Adrenal gland (tissue), 12 donors: ENCODE data around the gene HS3ST3A1. TPM values are rescaled to one million over a fixed set of nuclear protein-coding genes. Genes with fewer than 3 reads are reported as not detected.

Experiments used
- DNase-seq, 7 donors: peaks; one replicate each; pipeline ENCODE4 v3.0.0-alpha.2; 2019 to 2020
- H3K27ac ChIP-seq, 5 donors: fragments of 200-600 bp; sonication (generic) in 4 of 5; 1 replicate in 3 of 5; 2 replicates in 2 of 5; pipeline versions ENCODE4 v1.5.1 to v1.8.0; 2016 to 2020; ENCODE audit warnings: mild to moderate bottlenecking in 1 of 5
- H3K27me3 ChIP-seq: fragments of 200-600 bp; 2 replicates; pipeline ENCODE4 v1.8.0; 2021
- H3K36me3 ChIP-seq, 2 donors: fragments of 200-600 bp; replicated peaks in 1 of 2; 1 replicate in 1 of 2; 2 replicates in 1 of 2; pipeline versions ENCODE4 v1.5.1 to v1.8.0; 2018 to 2022
- H3K4me1 ChIP-seq, 2 donors: fragments of 200-600 bp; replicated peaks in 1 of 2; 1 replicate in 1 of 2; 2 replicates in 1 of 2; pipeline versions ENCODE4 v1.5.1 to v1.8.0; 2018 to 2021
- H3K4me3 ChIP-seq, 4 donors: fragments of 200-600 bp; sonication (generic) in 3 of 4; one replicate each; pipeline ENCODE4 v1.5.1; 2016 to 2018
- H3K9me3 ChIP-seq, 3 donors: fragments of 200-600 bp; sonication (generic) in 1 of 3; replicated peaks in 1 of 3; 1 replicate in 2 of 3; 2 replicates in 1 of 3; pipeline versions ENCODE4 v1.5.1 to v1.8.0; 2016 to 2021
- CTCF ChIP-seq, 6 experiments: fragments of 450-650 bp in 4 of 6; fragments of 200-600 bp in 2 of 6; sonication (generic) in 1 of 6; IDR thresholded peaks; 1 replicate in 5 of 6; 2 replicates in 1 of 6; pipeline versions ENCODE4 v1.5.1 to v1.8.0; 2016 to 2021; ENCODE audit warnings: antibody characterized with exemption in 6 of 6, mild to moderate bottlenecking in 2 of 6, moderate library complexity in 1 of 6
- POLR2A ChIP-seq, 2 donors: fragments of 450-650 bp; IDR thresholded peaks; one replicate each; pipeline ENCODE4 v1.6.1; 2017; ENCODE audit warnings: antibody characterized with exemption in 2 of 2, mild to moderate bottlenecking in 2 of 2, moderate library complexity in 1 of 2
- WGBS, 4 donors: extraction: QIAGEN DNeasy Blood & Tissue Kit in 2 of 4; methylation state at CpG; one replicate each; pipeline versions ENCODE4 v1.1.5 to v1.1.7; 2013 to 2017; 5-methylcytosine and 5-hydroxymethylcytosine counted together
- intact Hi-C, 2 donors: fragments of 100-400 bp; cut with DNase I; formaldehyde crosslinking; loops; one replicate each; pipeline versions ENCODE4 v1.14.1 to v1.15.0; 2022 to 2023
- polyA plus RNA-seq, 3 donors: library from polyadenylated mRNA; stranded (reverse); fragments of 200-250 nt in 2 of 3; fragments of 350-450 nt in 1 of 3; fragmentation: Illumina TruSeq in 1 of 3; extraction: RNeasy Lipid Tissue Mini Kit (QIAGEN cat#74804) in 1 of 3; gene quantifications; one replicate each; pipeline ENCODE4 v1.2.3, GENCODE V29; 2013 to 2014
- total RNA-seq, 9 donors: library from RNA; depleted of rRNA in 4 of 9; stranded (reverse); fragments of >200 nt in 4 of 9; fragments of 120-200 nt in 1 of 9; fragmentation: NEBNext Ultra II Directional in 1 of 9; extraction: Animal tissue kit (Norgen Biotek cat#: 25700) in 1 of 9; gene quantifications; one replicate each; pipeline versions ENCODE4 v1.1.0 to v1.2.4, GENCODE V29; 2013 to 2023
- donor health status: healthy with polysubstance abuse.
- donor health status: Bipolar disorder and iron deficiency.
- donor health status: DM: yes; HTN: yes; CAD: no.
- donor health status: DM: no; HTN: no; CAD: no.
- donor health status: DM: no; HTN: no; CAD: no.
- donor health status: DM: yes; HTN: yes; CAD: no.

HS3ST3A1 gene
- total and polyA plus RNA-seq, 12 donors, result 0.09 to 22.7 (median 4.0) TPM

GRCh38 chr17:13576661-13577526 lies 24.8 kb downstream of the HS3ST3A1 start:
- H3K4me1 ChIP-seq, result peaks cover 0 to 3% of the 10 kb centered on the region in 2 donors
- no peak for DNase-seq
- no peaks in the 10 kb centered on the region for H3K9me3 ChIP-seq
- no peak overlapping the region for H3K27ac ChIP-seq
- intact Hi-C loops, result no loop called here
- 80 to 83% (median 81%) methylated on average over 3 of the region's 3 CpGs for WGBS, 4 donors
- TF ChIP-seq POLR2A (IDR thresholded peaks at IDR 0.05), result no peak
- no peak for TF ChIP-seq CTCF (IDR thresholded peaks at IDR 0.05)
- peaks cover 3% of the 10 kb centered on the region for H3K27me3 ChIP-seq
- no peak overlapping the region for H3K4me3 ChIP-seq
- H3K36me3 ChIP-seq, result no peaks in the 10 kb centered on the region

- H3K4me1 ChIP-seq, result no peaks in the 10 kb centered on the region
- no peaks in the 10 kb centered on the region for H3K36me3 ChIP-seq
- DNase-seq, result no peak
- whole genome bisulfite sequencing, 4 donors, result 77 to 89% (median 83%) methylated on average over 5 to 6 of the region's 6 CpGs
- TF ChIP-seq POLR2A (IDR thresholded peaks at IDR 0.05), result no peak
- TF ChIP-seq CTCF (IDR thresholded peaks at IDR 0.05), result no peak
- H3K9me3 ChIP-seq, result no peaks in the 10 kb centered on the region
- intact Hi-C loops, result no loop called here
- H3K27me3 ChIP-seq, result peaks cover 3% of the 10 kb centered on the region
- no peak overlapping the region for H3K27ac ChIP-seq
- H3K4me3 ChIP-seq, result no peak overlapping the region
Observed at GRCh38 chr17:13575922-13576419, 25.8 kb downstream of the HS3ST3A1 start.

- H3K36me3 ChIP-seq, result no peaks in the 10 kb centered on the region
- WGBS, 4 donors, result 87 to 92% (median 88%) methylated on average over 2 of the region's 2 CpGs
- DNase-seq, result no peak
- no peak overlapping the region for H3K4me3 ChIP-seq
- H3K4me1 ChIP-seq, result no peaks in the 10 kb centered on the region
- TF ChIP-seq CTCF (IDR thresholded peaks at IDR 0.05) (no peak), POLR2A (IDR thresholded peaks at IDR 0.05) (no peak)
- H3K9me3 ChIP-seq, result no peaks in the 10 kb centered on the region
- peaks cover 3% of the 10 kb centered on the region for H3K27me3 ChIP-seq
- H3K27ac ChIP-seq, result no peak overlapping the region
- intact Hi-C loops, result no loop called here
Observed at GRCh38 chr17:13575466-13575865, 26.3 kb downstream of the HS3ST3A1 start.

GRCh38 chr17:13572581-13572980 lies 29.1 kb downstream of the HS3ST3A1 start:
- 46 to 56% (median 50%) methylated on average over 3 of the region's 3 CpGs for WGBS, 4 donors
- Histone ChIP-seq H3K4me3 (no peak overlapping the region), H3K9me3 (no peaks in the 10 kb centered on the region), H3K4me1 (no peaks in the 10 kb centered on the region), H3K27ac (no peak overlapping the region), H3K27me3 (peaks cover 3% of the 10 kb centered on the region), H3K36me3 (no peaks in the 10 kb centered on the region)
- intact Hi-C loops, result no loop called here
- no peak for DNase-seq
- TF ChIP-seq POLR2A (IDR thresholded peaks at IDR 0.05) (no peak), CTCF (IDR thresholded peaks at IDR 0.05) (no peak)
